ENCODE data around the gene MRPS2.
"Not testable (repeated sequence)": the region's sequence is repeated elsewhere in the genome, so short reads cannot be mapped to it uniquely, and the experiment has no call there.

MRPS2 gene

DNA sequence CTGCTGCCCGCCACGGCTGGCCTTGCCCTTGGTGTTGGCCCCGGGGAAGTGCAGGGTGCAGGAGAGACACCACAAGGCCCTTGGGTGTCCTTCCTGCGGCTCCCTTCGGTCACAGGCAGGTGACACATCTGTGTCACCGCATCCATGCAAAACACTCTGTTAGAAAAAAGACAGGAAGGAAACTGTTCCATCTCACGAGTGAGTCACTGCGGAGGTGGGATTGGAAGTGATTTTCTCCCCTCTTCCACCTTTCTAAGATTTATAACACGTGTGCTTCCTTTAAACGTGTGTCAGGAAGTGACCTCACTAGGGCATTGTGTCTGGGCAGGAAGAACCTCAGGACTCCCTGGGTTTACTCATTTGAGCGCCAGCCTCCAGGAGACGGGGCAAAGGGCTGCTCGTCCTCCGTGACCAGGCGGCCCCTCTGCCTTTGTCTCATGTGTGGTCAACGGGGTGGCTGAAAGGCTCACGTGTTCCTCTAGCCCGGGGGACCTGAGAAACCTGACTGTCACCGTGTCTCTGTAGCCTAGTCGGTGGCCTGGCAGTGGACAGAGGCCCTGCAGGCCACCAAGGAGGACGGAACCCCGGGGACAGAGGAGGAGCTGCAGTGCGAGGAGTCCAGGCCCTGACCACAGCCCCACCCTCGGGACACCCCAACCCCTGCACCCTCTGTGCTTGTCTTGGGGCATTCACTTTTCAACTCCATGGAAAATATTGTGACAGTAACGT lies 15.8 kb downstream of the MRPS2 start:
- DNase-seq, result no peak

DNA sequence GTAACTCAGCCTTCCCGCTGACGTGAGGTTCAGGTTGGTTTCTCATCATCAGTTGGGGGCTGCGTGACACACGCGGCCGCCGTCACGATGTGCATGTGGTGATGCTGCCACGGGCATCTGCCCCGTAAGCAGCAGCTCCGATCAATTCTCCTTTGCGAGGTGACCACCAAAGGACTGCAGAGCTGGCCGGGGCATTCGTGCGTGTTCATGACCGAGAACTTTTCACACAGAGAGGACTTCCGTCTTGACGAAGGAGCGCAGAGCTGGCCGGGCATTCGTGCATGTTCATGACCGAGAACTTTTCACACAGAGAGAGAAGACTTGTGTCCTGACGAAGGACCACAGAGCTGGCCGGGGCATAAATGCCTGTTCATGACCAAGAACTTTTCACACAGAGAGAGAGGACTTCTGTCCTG lies 16.9 kb downstream of the MRPS2 start:
- DNase-seq, result no peak

DNA sequence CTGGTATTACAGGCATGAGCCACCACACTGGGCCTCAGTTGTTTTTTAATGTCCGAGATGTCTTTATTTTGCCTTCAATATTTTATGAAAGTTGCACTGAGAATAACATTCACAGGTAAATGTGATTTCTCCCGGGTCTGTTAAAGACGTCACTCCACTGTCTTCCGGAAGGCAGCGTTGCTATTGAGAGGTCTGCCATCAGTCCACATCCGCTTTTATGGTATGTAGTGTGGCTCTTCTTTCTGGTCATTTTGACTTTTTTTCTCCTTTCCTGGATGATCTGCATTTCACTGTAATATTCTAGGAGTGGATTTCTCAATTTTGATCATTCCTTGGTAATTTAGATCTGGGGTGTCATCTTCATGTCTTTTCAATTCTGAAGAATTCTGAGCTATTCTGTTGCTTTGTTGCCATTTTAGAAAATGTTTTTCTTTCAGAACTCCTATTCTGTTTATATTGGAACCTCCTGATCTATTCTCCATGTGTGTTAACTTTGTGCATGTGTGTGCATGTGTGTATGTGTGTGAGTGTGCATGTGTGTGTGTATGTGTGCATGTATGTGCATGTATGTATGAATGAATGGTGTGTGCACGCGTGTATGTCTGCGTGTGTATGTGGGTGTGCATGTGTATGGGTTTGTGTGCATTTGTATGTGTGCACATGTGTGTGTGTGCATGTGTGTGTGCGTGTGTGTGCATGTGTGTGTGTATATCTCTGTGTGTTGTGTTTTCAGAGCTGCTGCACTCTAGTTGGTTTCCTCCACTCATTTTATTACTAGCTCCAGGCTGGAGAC lies 18.9 kb downstream of the MRPS2 start:
- no peak for DNase-seq

DNA sequence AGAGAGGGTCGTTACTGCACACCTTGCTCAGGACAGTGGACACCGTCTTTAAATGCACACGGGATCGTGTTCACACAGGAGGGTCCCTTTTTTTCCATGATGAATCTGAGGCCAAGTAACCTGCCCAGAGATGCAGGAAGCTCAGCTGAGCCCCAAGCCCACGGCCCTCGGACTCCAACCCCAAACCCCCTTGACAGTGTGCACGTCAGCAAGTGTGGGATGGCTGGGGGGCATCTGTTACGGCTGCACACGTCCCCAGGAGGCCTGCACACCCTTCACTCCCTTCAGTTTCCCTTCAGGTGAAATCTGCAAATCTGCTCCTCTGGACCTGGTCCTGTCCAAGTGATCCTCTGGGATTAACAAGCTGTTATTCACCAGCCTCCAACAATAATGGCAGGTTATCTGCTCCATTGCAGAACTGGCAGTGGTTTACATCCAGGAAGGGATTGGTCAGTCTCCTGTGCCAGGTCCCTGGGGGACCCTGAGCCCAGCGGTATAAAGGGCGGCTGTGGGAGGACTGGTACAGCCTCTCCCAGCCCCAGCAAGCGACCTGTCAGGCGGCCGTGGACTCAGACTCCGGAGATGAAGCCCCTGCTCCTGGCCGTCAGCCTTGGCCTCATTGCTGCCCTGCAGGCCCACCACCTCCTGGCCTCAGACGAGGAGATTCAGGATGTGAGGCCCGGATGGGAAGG lies 20.6 kb downstream of the MRPS2 start, which contains the start of gene LCN1:
Gene LCN1 (plus strand): TSS at position 525 of the 692 bp plus-strand sequence. CDS start 58 bp downstream, at position 583.
- no peak for DNase-seq

DNA sequence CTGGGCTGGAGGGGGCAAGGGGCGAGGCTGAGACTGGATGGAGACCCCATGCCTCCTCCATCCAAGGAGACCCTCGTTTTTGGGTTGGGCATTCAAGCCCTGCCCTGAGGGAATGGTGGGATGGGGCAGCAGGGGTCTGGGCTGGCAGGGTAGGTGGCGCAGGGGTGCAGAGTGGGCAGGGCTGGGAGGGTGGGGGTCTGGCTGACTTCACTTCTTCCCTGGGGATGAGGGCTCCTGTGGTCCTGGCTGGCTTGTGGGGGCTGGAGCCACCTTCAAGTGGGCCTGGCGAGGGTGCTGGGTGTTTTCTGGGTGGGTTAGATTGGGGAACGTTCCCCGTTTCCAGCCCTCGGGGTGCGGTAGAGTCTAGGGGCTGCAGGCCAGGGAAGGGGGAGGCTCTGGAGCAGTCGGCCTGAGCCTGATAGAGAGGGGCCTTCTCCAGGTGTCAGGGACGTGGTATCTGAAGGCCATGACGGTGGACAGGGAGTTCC lies 21.2 kb downstream of the MRPS2 start:
- no peak for DNase-seq

DNA sequence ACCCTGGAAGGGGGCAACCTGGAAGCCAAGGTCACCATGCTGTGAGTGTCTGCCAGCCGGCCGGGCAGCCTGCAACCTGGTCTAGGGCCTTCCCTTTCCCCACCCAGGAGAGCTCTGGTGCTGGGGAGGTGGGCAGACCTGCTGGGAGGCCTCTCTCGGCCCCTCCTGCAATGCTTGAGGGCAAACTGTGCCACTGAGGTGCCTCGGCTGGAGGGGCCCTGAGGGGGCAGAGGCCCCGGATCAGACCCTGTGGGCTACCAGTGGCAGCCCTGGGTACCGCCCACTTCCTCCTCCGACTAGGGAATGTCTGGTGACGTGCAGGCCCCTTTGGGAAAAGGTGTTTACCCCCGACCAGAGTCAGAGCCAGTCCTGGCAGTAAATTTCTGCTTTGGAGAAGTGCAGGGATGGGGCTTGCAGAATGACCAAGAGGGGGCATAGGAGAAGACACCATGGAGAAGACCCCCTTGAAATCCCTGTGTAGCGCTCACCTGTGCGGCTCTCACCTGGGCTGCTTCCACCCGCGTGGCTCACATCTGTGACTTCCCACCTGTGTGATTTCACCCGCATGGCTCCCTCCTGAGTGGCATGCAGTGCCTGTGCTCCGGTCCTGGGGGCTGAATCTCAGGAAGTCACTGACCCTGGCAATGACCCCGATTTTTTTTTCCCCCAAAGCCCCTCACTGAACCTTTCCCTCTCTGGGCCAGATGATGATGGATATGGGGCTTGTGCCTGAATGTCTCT lies 21.8 kb downstream of the MRPS2 start:
- DNase-seq, result no peak

DNA sequence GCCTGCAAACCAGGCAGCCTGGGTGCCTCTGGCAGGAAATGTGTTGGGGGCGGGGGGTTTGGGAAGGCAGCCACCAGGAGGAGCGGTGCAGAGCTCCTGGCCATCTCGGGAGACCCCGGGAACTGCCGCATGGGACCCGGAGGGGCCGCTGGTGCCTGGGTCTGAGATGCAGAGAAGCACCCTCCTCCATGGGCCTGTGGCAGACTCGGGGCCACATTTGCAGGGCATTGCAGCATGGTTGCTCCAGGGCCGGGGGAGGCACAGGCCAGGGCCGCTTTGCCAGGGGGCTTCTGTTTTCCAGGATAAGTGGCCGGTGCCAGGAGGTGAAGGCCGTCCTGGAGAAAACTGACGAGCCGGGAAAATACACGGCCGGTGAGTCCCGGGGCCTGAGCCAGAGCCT lies 22.4 kb downstream of the MRPS2 start:
- no peak for DNase-seq

DNA sequence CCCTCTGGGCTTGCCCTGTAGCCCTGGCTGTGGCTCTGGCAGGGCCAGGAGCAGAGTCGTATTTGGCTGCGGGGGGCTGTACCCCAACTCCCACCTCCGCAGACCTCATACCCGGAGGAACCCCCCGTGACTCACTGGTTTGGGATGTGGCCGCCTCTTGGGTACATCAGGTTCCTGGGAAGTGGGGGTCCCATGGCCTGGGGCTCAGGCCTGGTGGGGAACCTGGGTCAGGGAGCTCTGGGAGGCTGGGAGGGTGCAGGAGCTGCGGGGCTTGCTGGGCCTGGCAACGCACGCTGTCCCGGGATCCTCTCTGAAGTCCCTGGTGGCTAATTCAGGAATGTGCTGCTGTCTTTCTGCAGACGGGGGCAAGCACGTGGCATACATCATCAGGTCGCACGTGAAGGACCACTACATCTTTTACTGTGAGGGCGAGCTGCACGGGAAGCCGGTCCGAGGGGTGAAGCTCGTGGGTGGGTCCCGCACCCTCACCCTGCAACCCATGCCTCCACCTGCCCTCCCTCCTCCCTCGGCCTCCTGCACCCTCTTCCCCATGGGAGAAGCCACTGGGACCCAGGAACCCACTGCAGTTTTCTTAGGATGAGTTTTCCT lies 23.1 kb downstream of the MRPS2 start:
- DNase-seq, result no peak

DNA sequence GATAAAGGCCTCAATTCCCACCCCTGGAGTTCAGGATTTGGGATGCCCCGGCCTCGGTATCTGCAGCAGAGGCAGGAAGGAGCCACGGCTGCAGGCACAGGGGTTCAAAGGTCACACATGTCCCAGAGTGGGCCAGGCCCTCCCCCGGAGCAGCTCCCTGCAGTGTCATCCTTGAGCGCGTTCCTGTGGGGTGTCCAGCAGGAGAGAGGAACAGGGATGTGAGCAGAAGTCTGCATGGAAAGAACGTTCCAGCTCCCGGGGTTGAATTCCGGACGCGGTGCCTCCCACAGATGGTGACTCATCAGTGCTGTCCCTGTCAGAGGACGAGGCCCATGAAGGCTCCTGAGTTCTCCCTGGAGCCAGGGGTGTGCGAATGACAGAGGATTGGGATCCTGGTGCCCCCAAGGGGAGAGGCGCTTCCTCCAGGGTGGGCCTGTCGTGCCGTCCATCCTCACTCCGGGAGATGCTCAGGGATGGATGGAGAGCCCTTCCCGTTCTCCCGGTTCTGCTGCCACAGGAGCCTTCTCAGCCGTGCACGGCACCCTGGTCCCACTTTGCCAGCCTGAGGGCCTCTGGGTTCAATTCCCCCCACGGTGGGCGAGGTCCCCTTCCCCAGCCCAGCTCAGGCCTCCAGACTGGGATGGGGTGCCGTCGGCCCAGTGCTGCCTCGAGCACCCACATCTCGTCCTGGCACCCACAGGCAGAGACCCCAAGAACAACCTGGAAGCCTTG lies 23.8 kb downstream of the MRPS2 start:
- DNase-seq, result no peak

DNA sequence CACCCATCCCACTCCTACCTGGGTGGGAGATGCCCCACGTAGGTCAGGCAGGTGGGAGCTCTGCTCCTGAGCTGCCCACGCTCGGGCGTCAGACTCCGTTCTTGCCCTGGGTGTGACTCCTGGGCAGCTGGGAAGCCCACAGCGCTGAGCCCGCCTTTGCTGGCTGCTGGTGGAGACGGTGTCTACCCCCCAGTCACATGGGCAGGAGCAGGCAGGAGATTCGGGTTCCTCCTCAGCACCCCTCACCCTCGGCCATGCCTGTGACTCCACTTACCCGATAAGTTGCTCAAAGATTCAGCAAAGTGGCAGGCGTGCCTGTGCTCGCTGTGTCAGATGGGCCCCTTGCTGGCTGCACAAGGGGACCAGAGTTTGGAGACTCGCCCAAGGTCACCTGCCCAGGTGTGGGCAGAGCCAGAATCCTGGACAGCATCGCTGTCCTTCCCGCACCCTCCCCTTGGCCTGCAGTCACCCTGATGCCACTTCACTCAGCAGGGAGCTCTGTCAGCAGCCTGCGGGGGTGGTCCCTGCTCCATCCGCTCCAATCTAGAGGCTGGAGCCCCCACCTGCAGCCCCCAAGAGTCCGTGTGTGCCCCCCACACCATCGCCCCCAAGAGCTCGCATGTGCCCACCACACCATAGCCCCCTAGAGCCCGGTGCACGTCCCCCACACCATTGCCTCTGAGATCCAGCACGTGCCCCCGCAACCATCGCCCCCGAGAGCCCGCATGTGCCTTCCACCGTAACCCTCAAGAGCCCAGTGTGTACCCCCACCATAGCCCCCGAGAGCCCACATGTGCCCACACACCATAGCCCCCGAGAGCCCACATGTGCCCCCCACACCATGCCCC lies 25.0 kb downstream of the MRPS2 start:
- no peak for DNase-seq

DNA sequence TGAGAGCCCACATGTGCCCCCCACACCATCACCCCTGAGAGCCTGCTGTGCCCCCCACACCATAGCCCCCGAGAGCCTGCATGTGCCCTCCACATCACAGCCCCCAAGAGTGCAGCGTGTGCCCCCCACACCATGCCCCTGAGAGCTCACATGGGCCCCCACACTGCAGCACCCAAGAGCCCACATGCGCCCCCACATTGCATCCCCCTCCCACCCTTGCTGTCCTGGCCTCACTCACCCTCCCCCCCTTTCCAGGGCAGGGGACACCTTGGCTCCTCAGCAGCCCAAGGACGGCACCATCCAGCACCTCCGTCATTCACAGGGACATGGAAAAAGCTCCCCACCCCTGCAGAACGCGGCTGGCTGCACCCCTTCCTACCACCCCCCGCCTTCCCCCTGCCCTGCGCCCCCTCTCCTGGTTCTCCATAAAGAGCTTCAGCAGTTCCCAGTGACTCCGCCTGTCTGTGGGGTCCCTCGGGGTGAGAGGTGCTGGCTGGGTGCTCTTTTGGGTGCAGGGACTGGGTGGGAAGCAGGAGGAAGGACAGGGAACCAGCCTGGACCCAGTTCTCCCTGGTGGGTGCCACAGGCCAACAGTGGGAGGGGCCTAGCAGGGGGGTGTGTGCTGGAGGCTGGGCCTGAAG lies 25.7 kb downstream of the MRPS2 start:
- no peak for DNase-seq

DNA sequence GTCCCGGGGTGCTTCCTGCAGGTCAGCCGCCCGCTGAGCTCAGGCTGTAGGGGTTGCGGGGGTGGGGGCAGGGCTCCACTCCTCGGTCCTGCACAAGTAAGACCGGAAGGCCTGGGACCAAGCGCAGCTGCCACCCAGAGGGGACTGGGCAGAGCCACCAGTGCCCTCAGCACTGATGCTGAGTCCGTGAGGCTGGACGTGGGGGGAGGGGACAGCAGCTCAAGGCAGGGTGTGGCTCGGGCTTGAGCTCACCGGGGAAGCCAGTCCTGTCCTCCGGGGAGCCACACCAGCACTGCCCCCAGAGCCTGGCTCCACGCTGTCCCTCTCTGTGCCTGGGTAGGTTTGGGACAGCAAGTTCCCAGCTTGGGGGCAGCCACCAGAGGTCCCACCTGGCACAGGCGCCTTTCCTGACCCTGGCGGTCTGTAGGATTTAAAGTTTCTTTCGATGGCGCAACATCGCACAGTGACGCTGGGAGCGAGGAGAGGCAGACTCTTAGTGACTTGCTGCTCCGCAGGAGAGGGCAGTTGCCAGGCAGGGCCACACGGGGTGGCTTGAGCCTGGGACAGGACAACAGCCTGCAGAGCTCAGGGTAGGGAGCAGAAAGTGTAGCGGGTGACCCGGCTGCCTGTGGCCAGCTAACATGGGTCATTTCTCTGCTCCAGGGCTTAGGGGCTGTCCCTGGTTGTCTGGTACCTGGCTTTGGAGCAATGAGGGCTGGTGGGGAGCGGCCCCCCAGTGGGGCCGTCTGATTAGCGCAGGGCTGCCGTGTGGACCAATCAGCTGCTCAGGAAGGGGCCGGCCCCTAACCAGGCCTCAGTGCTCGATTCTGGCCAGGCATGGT lies 26.5 kb downstream of the MRPS2 start:
- DNase-seq, result no peak

DNA sequence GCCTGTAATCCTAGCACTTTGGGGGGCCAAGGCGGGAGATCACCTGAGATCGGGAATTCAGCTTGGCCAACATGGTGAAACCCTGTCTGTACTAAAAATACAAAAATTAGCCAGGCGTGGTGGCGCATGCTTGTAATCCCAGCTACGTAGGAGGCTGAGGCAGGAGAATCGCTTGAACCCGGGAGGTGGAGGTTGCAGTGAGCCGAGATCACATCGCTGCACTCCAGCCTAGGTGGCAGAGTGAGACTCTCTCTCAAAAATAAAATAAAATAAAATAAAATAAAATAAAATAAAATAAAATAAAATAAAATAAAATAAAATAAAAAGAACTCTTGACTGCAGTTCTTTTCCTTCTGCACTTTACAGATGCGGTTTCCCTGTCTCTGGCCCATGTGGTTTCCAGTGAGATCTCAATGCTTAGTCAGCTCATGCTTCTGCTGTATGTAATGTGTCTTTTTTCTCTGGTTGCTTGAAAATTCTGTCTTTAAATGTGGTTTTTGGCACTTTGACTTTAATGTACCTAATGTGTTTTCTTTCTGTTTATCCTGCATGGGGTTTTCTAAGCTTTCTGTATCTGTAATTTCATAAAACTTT lies 28.5 kb downstream of the MRPS2 start:
- not testable (repeated sequence) for DNase-seq

DNA sequence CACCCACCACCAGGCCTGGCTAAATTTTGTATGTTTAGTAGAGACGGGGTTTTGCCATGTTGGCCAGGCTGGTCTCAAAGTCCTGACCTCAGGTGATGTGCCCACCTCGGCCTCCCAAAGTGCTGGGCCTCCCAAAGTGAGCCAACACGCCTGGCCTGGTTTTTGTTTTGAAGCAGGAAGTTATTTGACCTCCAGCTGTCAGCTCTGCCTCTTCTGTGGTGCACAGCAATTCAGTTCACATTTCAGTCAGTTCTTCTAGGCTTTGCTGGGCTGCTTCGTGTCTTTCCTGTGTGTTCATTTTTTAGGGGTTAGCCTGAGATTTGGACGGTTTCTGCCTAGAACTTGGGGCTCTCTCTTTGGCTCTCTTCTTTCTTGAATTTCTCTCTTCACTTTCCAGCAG lies 29.7 kb downstream of the MRPS2 start:
- DNase-seq, result no peak

DNA sequence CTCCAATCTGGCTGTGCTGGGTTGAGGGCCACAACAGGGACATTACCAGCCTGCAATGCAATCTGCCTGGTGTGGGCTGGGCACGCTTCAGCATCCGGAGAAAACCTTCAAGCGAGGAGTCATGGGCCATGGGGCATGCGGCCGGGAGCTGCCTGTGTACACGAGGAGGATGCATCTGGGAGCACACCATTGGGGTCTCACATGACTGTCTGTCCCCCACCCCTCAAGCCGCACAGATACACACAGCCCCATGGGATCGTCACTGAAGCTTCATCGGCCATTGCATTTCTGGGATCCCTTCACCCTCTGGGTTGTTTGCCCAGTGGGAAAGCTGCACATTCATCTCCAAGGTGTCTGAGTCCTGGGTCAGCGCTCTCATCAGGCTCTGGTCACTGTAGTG lies 30.6 kb downstream of the MRPS2 start:
- DNase-seq, result no peak

DNA sequence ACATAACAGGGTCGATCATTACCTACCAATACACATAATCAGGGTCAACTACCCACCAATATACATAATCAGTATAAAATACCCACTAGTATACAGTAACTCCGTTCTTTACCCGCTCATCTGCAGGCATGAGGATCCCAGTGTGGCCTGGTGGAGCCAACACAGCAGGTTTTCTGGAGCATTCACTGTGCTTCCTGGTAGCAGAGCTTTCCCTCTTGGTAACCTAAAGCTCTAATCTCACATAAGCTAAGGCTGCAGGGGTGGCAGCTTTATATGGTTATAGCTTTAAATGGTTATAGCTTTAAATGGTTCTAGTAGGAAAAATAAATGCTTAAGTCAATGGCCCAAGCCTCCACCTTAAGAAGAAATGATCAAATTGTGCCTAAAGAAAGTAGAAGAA lies 32.6 kb downstream of the MRPS2 start:
- DNase-seq, result no peak

DNA sequence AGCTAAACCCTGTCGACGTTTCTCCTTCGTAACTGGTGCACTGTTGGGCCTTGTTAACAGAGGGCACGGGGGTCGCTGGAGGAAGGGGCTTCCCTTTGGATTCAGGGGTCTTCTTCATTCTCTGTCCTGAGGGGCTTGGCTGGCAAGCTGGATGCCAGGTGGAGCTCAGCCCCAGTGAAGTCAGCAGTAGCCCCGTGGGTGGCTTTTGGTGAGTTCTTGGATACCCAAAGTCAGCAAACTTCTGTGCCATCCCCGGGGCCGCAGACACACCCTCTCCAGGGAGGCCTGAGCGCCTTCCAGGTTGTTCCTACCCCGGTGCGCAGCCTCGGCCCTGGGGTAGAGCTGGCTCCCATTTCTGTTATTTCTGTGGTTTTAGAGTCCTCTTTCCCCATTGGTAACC lies 33.2 kb downstream of the MRPS2 start:
- DNase-seq, result no peak

DNA sequence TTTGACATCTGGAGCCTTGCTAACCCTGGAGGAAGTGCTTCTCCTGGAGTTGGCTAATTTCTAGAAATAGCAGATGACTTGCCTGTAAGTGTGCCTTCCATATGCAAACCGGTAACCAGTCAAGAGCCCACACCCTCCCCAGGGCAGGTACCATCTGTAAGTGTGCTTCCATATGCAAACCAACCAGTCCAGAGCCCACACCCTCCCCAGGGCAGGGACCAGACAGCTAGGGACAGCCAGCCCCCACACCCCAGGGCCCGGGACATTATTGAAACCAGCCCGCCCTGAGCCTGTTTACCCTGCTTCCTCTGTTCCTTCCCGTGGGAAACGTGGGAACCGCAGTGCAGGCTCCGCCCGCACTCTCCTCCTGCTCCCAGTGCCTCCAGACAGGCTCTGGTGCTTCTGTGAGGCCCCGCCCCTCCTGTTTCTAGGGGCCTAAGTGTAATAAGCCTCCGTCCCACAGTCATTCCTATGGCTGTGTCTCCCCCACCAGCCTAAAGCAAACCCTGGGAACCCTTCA lies 33.8 kb downstream of the MRPS2 start:
- not testable (repeated sequence) for DNase-seq

DNA sequence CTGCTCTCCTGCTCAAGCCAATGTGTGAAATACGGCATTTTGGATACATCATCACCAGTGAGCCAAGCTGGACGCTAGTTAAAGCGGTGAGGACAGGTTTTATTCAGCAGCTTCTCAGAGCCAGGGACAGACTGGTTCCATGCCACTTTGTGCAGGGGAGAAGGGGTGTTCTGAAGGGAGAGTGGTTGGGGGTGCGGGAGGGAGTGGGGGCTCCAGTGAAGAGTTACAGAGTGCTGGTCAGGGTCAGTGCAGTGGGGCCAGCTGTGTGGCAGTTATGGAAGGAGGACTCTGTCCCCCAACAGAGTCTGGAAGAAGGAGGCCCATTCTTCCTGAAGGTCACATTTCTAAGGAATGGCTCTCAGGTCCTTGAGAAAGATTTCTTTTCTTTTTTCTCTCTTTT lies 34.3 kb downstream of the MRPS2 start:
- DNase-seq, result not testable (repeated sequence)
